Stimulated activated CD8-positive, alpha-beta memory T cell treated with anti-CD3 and anti-CD28 coated beads, Interleukin-15, amount 100 ng/mL, for 1 hour (primary cell): Measurements from ENCODE around the gene C10orf90.

ENCODE experiments used
- DNase-seq: peaks from one replicate; pipeline ENCODE4 v3.0.0-alpha.2; 2020; ENCODE audit warnings: low read depth

Gene C10orf90

DNA sequence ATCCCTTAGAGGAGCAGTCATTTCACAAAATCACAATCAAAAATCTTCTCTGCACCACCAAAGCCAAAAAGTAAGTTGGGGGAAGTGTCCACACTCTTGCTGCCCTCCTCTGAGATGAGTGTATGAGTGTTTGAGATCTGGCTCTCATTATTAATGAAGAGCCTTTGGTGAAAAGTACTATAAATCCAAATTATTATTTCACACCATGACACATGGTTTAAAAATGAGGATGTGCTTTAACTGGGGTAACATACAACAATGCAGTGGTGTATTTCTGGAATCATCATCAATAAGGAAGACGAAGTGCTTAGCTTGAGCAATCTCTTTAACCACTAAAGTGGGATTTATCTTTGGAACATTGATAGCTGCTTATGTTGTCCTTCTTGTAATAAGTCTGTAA lies 168.1 kb downstream of the C10orf90 start:
- no peak for DNase-seq

DNA sequence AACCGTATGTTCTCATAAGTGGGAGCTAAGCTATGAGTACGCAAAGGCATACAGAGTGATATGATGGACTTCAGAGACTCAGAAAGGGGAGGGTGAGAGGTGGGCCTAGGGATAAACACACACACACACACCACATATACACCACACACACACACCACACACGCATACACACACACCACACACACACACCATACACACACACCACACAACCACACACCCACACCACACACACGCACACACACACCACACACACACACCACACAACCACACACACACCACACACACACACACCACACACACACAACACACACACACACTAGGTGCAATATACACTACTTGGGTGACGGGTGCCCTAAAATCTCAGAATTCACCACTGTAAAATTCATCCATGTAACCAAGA lies 168.7 kb downstream of the C10orf90 start:
- no peak for DNase-seq

DNA sequence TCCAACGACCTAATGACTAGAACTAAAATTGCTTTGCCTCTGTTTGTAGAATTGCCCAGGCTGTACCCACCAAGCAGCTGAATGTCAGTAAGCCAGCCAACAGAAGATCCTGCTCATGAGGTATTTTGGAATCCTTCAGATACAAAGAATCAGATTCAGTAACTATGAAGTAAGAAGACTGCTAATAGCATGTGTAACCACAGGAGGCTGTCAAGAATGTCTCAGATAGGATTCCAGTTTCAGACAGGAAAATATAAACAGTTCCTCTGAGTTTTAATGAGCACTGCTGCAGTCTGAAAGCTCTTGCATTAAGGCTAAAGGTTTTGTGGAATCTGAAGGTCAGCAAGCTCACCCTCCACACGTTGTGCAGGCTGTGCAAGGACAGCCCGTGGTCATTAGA lies 169.6 kb downstream of the C10orf90 start:
- no peak for DNase-seq

DNA sequence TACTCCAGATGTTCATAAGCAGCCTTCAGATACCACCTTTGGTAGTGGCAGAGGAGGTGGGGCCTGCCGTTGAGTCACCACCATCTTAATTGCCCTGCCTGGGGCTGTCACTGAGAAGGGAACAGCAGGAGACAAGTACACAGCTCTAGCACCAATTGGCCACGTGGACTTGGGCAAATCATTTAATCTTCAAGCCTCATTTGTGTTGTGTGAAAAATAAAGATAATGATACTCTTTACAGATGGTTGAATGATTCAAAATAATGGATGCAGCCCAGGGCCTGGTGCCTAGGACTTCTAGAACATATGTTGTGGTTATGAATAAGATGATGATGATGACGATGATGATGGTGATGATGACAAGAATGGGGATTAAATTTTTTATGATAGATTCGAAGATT lies 170.3 kb downstream of the C10orf90 start:
- no peak for DNase-seq

DNA sequence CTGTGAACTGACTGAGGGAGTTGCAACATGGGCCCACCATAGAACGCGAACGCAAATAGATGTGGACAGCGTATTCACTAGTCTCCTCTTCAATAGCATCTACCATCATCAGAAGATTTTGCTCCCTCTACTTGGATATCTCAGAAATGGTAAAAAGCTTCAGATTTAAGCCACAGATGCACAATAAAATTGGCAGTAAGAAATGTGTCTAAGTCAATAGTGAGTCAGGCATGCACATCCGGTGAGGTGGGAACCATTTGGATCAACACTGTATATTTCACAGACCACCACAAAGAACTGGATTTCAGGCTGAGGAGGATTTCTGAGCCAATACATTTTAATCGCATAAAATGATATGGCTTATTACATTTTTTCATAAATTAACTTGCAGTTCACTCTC lies 170.7 kb downstream of the C10orf90 start:
- no peak for DNase-seq

DNA sequence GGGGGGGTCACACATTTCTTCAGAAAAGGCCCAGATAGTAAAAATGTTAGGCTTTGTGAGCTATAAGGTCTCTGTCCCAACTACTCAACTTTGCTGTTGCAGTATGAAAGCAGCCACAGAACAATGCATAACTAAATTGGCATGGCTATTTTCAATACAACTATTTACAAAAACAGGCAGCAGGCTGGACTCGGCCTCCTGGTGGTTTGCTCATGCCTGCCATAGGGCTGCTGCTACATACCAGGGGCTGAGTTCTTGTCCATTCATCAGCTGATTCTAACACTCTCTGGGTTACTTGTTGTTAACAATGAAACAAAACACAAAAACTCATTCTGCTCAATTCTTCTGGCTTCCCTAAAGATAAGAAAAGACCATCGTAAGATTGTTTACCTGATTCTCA lies 172.8 kb downstream of the C10orf90 start:
- DNase-seq: no peak

DNA sequence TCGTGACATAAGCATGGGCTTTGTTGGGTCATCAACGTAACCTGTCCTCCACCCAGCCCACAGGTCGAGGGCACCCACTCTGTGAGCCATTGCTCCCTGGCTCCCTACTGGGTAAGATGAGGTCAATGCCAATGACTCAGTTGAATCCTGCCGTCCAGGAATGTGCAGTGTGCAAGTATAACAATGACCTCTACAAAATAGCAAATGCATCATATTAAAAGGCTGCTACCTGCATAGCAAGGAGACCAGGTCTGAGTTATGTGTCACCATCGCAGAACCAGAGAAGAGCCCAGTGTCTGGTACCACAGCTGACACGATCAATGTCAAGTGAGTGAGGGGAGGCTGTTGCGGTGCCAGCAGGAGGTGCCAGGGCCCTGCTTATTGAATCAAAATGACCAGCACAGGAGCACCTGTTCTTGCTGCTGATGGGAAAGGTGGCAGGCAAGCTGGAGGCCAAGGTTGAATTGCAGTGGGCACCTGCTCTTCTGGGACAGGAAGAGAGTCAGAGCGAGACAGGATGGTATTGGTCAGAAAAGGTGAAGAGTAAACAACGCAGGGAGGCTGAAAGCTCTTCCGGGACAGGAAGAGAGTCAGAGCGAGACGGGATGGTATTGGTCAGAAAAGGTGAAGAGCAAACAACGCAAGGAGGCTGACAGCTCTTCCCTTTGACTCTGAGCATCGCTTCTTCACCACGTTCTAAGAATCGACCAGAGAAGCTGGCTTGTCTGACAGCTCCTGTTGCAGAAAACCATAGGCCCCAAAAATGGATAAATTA lies 173.5 kb downstream of the C10orf90 start:
- DNase-seq: no peak

DNA sequence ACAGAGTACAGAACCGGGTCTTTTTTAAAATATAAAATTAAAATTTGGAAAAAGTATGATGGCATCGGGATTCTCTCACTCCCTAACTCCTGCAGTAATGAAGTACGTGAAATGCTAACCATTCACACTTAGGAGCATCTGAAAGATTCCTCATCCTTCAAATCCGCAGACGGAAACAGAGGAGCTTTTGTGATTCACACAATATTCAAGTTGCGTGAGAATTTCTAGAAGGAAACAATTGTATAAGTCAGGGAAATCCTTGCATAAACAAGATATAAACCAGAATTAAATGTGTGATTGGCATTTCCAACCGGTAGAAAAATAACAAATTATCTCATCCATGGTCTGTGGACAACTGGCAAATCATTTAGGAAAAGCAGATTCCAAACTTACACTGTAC lies 179.0 kb downstream of the C10orf90 start:
- DNase-seq: no peak

DNA sequence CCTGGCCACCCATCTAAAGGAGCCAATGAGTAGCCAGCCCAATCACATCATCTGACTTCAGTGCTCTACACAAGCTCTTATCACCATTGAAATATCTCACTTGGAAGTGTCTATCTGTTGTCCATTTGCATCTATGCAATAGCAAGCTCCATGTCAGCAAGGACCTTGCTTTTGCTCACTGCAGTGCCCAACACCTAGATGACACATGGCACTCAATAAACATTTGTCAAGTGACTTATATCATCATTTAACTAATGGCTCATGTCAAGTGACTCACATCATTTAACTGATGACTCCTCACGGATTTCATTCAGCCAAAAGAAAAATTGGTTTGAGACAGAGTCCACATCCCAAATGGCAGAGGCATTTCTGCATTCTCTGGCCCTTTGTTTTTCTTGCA lies 189.3 kb downstream of the C10orf90 start:
- DNase-seq: no peak

DNA sequence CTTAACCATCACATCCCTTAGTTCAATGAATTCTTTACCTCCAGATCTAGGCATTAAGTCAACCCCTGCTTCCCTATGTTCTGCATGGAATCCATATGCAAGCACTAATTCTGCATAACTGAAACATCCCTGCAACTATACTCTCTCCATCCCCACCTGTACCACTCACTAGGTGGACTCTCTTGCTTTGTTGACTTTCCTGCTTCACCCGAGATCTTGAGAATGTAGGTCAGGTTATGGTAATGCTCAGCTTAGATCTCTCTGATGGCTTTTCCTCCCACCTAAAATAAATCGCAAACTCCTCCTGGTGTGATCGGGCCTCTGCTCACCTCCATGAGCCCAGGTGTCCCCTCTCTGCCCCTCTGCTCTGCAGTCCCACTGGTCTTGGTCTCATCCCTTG lies 189.8 kb downstream of the C10orf90 start:
- DNase-seq: no peak

DNA sequence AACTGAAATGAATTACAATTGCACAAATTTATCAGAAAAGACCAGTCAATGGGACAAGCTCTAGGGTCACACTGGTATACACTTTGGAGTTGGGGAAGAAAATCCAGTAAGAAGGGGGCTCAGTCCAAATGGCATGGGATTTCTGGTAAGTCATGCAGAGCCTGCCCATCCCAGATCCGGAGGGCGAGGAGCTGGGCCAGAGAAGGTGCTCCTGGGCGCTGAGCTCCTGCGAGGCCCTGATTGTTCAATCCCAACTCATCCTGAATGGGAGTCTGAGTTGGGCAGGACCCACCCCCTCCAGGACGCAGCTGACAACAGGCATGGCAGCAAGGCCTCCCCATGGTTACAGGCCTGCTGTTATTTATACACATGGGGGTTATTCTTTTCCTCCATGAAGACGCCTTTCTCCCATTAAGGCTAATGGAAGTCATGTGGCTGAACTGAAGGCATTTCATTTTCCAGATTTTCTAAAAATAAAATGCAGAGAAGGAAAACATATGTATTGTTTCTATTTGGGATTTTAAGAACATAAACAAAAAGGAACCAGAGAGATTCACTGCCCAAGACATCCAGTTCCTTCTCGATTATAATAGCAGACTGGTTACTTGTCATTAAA lies 191.1 kb downstream of the C10orf90 start:
- no peak for DNase-seq

DNA sequence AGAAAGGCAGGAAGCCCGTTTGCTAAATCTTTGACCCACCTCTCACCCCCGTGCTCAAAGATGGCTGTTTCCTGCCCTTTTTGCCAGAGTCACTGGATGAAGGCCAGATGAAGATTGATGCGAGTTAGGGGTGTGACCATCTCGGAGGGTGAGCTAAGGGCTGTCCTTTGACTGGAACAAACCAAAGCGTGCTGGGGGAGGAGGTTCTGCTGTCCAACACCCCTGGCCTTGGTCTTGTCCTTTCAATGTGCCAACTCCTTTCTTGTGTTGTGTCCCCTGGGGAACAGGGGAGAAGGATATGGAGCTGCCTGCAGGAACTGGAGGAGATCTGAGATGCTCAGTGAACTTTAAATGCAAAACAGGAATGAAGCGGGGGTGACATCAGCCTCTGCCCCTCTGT lies 191.9 kb downstream of the C10orf90 start:
- no peak for DNase-seq

DNA sequence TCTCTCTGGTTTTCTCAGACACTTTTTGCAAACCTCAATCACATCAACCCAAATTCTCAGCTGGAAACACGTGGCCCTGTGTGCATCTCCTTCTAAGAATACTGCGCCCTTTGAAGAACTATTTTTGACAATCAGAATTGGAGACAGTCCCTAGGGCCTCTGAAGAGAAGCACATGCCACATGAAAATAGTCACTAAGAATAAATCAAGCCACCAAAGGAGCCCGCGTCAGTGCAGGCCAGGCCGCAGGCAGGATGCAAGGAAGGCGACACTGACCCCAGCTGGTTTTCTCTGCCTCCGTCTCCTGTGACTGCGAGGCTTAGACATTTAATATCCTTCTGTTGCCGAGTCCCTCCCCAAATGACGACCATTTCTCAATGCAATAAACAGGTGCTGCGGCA lies 194.2 kb downstream of the C10orf90 start:
- DNase-seq: no peak

DNA sequence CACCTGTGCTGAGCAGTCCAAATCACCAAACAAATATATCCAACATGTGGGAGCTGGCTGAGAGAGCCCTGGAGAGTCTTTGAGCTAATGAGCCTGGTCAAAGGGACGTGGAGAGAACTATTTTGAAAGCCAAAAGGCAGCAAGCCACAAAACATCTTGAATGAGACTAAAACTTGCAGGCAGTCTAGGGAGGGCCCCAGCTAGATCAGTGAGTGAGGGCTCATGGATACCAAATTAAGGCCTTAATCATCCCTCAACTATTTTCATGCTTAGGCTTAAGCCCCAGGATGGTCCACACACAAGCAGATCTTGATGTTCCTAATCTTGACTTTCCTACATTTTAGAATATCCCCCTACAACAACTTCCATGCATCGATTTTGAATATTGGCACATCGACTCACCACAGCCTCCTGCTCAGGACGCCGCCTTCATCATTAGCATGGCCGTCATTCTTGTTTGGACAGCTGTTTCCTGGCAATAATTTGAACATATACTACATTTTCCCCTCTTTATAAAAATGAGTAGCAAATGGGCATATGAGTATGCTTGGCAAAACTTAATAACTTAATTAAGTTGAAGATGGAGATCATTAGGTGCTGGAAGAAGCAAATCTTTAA lies 195.3 kb downstream of the C10orf90 start:
- DNase-seq: no peak

DNA sequence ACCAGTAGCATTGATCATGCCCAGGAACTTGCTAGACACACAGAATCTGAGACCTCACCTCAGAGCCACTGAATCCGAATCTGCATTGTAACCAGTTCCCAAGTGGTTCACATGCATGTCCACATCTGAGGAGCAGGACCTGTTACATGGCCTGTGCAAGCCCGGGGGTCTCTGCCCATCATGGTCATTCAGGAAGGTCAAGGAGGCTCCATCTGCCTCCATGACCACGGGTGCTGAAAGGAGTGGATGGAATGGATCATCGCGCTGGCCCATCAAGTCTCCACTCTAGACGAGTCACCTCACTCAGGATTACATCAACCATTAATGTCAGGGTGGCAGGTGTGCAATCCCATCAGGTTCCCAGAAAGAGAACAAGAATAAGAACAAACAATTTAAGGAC lies 196.5 kb downstream of the C10orf90 start:
- no peak for DNase-seq

DNA sequence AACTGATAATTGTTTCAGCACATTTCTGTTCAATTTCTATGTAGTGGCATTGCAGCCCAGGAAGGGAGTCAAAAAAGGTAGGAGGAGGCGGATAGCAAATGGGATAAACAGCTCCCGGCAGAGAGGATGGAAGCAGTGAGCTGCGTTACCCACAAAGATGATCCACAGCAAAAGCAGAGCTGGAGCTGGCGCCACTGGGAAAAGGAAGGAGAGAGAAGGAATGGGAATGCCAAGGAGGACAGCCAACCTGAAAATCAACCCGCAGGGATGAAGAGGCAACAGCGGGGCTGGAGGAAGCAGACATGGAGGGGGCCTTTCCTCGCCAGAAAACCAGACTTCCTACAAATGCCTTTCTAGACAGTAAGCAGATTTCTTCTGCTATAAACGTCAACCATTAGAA lies 199.5 kb downstream of the C10orf90 start:
- DNase-seq: no peak

DNA sequence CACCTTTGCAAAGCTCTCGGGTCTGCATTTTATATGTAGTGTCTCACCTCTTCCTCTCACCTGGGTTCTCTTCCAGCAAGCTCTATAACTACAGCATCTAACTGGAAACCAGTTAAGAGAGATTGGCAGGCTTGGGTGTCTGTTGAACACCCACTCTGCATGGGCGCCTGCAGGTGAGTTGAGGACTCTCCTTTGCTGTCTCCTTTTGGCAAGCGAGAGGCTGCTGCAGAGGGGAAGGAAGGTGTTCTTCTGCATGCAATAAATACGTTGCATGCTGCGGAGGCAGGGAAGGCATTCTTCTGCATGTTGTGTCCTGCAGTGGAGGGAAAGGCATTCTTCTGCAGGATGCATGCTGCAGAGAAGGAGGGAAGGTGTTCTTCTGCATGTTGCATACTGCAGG lies 200.8 kb downstream of the C10orf90 start:
- DNase-seq: no peak

DNA sequence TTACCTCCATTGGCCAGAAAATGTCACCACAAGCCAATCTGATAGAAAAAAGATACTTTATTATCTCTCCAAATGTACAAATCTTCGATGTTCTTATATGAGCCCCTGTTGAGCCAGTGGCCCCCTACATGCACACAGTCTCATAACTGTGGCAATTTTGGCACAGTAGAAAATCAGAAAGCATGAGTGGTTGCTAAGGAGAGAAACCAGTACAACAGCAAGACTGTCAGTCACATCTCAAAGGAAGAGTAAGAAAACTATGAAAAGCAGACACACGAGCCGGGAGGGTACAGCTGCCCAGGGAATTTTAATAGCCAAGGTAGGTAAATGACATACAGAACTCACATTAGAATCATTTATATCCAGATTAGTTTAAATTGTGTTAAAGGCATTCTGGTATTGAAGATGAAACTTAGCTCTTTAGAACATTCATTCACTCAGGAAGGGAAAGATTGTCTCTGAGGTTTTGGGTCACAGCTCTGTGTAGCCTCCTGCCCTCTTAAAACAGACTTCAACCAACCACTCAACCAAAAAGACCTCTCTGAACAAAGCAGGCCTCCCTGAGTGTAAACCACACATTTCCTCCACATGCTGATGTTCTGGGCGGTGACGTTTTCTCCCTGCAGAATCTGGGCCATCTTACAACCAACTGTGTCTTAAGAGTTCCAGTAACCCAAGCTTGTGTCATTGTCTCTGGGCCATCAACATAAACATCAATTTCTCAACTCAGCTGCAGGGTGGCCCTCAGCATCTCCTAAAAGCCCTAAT lies 201.4 kb downstream of the C10orf90 start:
- no peak for DNase-seq

DNA sequence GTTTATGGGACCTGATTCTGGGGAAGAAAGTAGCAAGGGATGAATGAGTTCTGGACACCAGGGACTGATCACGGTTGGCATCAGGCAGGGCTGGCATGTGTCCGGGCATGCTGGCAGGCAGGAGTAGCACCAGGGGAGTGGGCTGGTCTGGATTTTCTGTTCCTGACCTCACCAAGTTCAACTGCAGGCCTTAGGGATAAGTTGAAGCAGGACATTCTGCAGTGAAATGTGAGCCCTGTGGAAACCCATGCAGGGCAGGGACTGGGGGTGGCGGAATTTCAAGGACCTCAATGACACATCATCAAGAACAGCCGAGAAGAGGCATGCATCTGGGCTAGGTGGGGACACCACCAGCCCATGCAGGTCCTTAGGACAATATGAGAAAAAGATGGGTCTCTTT lies 202.0 kb downstream of the C10orf90 start:
- no peak for DNase-seq

DNA sequence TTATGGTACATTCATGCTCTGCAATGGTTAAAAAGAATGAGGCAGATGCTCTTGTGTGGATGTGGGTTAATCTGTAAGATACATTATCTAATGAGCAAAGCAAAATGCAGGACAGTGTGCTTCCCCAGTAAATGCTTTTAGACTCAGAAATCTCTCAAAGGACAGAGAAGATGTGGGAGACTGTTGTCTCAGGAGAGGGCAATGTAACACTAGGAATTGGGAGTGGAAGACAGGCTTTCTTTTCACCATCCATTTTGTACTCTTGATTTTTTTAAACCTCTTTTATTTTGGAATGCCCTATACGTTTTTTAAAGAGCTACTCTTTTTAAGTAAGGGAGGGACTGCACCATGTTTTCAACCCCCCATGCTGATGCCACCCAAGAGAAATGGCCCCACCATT lies 204.7 kb downstream of the C10orf90 start:
- no peak for DNase-seq

DNA sequence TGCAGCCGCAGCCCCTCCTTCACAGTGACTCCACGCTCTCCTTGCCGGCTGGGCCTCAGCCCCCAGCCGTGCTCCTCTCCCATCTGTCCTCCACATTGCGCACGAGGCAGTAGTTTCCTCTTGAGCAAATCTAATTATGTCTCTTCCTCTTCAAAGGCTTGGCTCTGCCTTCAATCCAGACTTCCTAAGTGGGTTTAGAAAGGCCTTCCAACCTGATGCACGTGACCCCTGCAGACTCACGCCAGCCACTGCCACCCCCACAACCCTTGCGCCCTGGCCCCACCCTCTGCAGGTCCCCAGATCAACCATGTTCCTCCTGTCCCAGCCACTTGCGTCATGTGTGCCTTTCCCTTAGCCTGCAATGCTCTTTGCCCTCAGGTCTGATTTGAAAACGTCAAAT lies 207.2 kb downstream of the C10orf90 start:
- DNase-seq: no peak

DNA sequence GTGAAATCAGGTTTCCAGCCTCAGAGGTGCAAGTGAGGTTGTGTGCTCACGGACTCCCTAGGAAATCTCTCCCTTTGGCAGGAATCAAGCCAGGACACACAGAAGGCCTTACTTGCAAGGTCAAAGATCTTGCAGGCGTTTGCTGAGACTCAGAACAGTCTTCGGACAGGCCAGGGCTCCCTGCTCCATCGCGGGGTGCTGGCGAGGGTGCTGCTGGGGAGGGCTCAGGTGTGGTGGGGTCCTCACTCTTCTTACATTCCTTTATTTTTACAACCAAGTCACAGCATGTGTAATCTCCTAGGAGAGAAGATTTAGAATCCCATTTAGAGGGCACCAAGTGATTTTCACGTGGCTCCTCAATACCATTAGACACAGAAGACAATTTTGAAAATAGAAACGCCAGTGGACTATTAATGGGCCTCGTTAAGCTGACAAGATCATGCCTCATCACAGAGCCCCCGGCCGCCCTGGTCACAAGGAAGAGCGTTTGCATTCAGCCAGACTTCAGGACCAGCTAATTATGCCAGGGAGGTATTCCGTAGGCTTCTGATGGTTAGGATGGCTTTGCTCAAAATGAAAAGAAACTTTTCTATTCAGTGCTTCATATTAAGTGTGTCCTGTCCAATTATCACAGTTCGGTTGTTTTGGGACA lies 209.1 kb downstream of the C10orf90 start:
- no peak for DNase-seq
